GM19025 (cell line): Measurements from ENCODE around the gene ESR1.
"Not testable (repeated sequence)": the region's sequence is repeated elsewhere in the genome, so short reads cannot be mapped to it uniquely, and the experiment has no call there.

Experiments used
- ATAC-seq: cut with Tn5 transposase; IDR thresholded peaks from one replicate; pipeline ENCODE4 v1.9.1; 2021; ENCODE audit warnings: mild to moderate bottlenecking, low read depth, moderate library complexity; ENCODE audit not compliant: unreplicated experiment

ESR1 gene

DNA sequence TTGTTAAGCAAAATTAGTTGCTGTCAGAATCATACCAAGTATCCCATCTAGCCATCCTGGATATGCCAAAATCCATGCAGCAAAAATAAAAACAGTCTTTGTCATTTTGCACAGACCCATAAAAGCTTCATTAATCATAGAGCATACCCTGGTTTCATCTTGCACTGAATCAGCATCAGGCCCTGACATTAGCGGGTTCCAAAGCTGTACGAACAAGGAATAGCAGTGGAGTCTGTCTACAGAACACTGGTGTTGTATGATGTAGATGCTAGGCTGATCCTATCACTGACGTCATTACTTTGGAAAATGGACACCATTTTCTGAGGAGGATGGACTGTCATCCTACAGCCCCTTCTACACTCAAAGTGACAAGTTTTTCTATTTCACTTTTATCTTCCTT lies 315.6 kb downstream of the ESR1 start:
- ATAC-seq: no peak

DNA sequence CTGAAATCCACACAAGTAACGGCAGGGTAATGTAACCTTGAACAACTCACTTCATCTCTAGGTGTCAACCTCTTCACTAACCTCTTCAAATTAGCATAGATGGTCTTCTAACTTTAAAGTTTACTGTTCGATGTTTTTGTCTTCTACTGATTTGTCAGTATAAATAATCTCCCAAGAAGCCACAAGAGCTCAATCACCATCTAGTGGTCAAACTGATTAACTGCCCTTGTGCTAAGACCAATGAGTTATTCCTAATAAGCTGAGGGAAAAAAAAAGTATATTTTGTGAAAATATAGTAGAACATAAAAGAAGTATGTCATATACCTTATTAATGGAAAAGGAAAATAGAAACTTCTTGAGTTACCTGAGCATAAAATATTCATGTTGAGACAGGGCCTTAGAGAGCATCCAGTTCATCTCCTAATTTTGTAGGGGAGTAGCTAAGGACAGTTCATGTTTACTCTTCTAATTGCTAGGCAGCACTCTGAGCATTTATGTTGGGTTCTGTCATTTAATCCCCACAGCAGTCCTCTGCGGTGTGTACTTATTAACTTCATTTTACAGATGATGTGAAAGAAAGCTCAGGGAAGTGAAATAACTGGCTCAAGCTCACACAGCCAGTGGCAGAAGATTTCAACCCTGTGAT lies 317.1 kb downstream of the ESR1 start:
- ATAC-seq: peak; percentile 58

DNA sequence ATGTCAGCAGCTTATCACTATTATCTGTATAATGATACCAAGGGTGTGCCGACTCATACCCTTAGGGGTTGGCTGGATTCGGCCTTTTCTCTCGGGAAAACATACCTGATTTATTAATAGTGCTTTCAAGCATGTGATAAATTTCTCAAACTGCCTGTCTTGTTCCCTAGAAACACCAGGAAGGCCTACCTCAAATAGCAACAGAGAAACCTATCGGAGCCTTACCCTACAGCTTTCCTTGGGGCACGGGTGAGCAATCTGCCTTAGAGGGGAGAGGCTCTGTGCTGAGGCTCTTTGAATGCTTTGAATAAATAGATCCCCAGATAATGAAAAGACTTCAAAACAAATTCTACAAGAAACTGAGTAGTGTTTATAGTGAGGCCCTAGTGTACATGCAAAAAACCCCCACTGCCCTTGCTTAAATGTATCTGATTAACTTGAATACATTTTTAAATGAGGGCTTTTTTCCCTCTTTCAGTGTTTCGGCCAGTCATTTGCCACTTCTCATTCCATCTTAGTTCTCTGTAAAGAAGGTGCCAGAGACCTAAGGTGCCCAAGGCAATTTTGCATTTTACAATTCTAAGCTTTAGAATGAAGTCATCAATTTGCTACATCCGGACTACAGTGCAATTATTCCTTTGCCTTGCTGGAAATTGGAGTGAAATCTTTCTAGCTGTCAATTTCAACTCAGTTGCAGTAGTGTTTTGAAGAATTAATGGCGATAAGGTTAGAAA lies 320.1 kb downstream of the ESR1 start:
- no peak for ATAC-seq

DNA sequence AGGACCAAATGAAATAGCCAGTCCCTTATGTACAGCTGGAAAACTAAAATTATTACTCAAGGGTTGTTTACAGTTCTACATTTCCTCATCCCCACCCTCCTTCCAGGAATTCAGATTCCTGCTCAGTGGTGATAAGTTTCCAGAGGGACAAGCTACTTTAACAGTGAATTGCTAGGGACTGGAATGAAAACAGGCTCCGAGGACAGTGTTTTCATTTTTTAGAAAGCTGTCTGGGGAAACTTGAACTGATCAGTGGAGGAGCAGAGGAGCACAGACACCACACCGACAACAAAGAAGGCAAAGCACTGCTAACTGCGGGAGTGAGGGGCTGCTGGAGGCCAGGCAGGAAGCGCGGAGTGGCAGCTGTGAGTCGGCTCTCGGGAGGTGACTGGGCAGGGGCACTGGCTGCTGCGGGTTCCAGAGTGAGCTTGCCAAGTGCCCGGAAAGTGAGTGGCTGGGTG lies 322.2 kb downstream of the ESR1 start:
- no peak for ATAC-seq

DNA sequence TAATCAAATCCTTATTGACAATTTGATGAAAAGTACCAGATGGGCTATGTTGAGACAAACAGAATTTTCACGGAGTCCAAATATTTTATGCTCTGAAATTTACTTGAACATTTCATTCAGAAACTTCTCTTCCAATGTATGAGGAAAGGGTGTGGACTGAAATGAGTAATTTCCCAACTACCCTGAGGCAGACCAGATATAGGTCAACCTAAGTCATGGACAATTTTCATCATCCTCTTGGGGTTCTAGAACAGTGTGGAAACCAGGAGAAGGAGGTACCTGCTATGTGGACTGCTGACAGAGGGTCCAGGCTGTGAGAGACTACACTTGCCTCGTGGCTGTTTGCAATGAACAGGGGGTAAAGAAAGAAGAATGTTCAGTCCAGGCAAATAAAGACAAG lies 323.0 kb downstream of the ESR1 start:
- no peak for ATAC-seq

DNA sequence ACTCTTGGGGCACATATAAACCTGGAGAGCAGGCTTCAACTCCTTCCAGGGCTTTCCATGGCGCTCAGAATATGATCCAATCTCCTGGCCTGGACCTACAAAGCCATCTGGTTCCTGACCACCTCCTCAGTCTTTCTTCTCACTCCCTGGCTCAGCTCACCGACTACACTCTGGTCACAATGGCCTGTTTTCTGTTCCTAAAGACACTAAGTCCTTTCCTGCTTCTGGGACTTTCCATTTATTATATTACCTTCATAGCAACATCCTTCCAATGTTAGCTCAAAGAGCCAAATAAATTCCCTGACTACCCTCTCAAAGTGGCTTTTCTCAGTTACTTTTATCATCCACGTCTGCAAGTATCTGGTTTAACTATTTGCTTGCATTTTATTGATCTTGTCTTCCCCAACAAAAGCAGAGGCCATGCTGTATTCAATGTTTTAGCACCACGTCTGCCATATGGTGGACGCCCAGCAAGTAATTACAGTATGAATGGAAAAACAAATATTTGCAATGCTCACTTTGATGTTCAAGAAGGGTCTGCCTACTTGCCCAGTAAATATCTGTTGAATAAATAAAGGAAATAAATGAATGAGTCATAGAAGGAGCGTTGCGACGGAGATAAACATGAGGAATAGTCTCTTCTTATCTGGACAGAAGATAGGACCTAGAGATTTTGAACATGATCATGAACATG lies 328.4 kb downstream of the ESR1 start:
- ATAC-seq: no peak

DNA sequence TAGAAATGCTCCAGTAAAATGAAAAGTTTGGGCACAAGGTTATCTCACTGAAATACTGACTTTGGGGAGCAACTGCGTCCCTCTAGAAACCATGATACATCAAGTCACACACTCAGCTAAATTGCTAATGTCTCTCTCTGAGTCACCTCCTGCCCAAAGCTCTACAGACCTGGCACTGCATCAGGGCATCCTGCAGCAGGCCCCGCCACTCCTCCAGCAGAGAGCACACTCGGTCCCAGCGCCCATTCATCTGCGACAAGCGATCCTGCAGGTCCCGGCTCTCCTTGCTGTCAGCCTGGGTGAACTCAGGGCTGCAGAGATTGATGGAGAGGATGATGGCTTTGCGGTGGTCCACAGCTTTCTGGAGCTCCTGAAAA lies 329.0 kb downstream of the ESR1 start:
- no peak for ATAC-seq

DNA sequence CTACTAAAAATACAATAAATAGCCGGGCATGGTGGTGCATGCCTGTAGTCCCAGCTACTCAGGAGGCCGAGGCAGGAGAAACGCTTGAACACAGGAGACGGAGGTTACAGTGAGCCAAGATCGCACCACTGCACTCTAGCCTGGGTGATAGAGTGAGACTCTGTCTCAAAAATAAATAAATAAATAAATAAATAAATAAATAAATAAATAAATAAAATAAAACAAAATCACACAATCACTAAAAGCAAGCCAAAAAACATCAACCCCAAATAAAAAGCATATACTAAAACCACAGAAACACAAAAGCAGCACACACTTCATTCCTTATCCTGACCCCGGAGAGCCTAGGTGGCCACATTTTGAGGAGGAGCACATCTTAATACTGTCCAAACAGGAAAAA lies 330.9 kb downstream of the ESR1 start:
- not testable (repeated sequence) for ATAC-seq

DNA sequence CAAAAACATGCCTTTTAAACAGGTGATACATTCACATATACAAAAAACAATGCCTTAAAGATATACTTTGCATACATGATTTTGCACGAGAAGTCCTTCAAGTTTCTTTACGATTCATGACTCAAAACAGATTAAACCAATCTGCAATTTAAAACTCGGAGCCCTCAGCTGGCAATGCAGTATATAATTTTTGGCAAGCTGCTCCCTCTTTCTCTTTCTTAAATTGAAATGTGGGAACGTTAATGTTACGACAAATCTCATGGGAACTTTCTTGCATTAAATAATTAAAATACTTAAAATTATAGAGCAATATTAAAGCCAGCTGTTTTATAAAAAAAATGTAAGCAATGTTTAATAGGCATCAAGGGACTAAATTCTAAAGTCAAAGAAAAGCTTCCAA lies 334.6 kb downstream of the ESR1 start:
- ATAC-seq: no peak

DNA sequence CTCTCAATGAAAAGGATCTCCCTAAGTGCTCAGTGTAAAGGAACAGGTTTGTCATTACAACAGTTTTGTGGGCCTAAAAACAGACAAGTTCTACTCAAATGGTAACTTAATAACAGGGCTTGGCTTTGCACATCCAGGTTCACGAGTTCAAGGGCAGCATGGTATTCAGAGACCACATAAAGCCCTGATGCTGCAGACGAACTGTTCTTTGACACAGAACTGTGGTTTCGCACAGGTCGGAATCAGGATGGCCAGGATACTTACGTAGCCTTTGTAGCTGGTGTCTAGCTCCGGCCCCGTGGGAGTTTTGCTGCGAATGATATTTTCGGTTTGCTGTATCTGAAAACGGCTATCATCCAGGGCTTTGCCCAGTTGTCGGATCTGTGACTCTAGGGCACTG lies 335.9 kb downstream of the ESR1 start:
- ATAC-seq: no peak

DNA sequence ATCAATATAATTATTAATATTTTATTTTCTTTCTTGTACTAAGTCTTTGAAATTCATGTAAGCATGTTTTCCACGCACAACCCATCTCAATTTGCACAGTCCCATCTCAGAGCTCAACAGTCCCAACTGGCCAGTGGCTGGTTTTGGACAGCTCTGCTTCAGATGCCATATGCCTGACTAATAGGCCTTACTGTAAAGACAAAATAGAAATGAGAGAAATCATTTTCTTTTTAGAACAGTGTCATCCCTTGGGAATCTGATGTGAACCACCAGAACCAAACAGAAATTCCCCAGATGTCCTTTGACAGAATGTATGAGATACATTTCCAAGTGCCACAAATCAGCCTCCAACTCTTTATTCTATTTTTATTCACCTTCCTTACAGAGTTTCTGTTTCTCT lies 338.9 kb downstream of the ESR1 start:
- no peak for ATAC-seq

DNA sequence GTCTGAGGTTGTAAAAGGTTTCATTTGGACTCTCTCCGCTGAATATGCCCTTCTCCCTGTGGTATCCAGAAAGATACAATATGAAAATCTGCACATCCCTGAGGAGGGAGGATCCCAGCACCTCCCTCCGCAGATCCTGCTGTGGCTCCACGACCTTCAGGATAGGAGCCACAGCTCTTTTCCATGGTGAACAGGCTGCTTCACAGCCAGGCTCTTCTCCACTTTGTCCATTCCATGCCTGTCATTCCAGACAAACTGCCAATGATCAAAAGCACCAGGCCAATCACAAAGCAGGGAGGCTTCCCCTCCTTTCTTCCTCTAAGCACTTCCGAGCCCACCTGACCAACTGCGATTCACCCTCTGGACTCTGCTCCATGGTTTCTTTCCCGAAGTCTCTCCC lies 339.8 kb downstream of the ESR1 start:
- ATAC-seq: no peak

DNA sequence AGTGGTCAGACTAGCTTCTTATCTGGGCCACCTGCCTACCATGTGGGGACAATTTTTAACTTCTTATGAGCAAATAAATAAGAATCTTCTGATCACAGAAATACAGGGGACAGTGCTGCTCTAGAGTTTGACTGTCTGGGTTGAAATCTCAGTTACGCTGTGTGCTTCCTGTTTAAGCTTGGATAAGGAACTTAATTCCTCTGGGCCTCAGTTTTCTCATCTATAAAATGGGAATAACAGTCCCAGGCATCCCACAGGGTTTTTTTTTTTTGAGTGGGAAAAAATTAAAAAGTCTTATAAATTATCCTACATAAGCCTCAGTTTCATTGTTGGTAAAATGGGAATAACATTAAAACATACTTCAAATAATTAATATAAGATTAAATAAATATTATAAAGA lies 340.9 kb downstream of the ESR1 start:
- ATAC-seq: no peak

DNA sequence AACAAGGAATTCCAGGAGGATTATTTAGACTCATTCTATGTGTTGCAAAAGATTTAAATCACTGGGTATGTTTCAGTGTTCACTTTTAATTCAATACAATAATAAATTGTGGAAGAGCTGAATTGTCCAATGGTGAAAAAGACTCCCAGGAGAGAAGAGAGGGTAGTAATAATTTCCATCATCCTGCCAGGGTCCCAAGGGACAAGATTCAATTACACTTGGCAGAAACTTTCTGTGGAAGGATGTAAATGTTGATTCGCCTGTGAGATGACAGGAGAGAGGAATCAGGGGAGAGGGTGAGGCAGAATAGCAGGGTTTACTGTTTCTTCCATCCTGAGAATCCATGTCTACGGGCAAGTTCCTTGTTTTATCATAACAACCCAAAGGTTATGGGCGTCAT lies 342.7 kb downstream of the ESR1 start:
- no peak for ATAC-seq

DNA sequence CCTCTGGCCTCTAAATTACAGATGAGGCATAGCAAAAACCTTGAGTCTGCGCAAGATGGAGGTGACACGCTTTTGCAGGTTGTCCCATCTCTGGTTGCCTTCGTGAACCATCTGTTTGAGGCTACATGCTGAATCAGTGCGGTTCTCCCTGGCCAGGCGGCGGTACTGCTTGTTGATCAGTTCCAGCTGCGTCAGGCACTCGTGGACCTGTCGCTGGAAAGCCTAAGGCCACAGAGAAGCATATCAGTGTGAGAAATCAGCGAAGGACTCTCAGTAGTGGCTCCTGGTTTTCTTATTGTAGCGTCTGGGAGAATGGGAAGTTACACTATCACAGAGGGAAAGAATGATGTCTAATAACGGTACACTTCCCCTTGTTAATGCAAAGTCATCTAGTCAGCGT lies 344.4 kb downstream of the ESR1 start:
- no peak for ATAC-seq

DNA sequence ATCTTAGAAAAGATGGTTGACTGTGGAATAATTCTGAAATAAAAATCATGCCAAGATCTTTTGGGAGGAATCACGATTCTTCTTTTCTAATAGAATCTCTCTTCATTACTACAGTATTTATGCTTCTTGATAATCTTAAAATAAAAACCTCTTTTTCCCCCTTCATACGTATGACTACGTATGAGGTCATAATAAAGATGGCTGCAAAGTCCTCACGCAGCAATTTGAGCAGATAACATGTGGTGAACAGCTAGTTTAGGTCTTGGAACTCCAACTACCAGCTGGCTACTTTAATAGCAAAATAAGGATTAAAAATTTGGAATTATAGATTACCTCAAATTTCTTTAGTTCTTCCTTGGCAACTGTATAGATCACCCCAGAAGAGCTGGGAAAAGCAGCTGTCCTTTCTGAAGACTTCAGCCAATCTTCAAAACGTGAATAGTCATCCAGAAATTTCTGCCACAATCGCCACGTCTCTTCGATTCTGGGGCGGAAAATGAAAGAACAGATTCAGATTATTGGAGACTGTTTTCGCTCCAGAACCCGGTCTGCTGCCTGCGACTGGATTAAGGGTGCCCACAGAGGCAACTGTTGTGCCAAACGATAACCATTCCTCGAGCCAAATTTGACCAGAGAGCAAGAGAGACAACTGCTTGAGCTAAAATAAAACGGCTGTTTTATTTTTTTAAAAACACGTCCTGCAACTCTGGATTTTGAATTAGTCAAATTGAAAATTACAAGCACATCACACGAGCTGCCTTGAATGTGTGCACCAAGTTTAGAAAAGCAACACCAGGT lies 347.3 kb downstream of the ESR1 start:
- no peak for ATAC-seq

DNA sequence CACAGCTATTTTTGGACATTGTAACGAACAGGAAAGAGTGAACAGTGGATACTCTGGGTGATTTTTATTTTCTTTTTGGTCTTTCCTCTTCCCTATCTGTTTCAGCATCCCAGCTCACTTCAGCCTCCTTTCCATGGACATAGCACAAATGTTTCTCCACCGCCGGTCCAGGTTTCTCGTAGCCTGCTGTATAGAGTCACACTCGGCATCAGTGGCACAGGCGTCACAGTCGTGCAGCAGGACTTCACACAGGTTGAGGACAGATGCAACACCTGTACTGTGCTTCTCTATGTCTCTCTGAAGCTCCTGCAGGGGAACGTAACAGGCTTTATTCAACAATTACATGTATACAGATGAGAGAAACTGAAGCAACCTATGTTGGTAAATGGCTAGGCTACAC lies 348.3 kb downstream of the ESR1 start:
- ATAC-seq: no peak

DNA sequence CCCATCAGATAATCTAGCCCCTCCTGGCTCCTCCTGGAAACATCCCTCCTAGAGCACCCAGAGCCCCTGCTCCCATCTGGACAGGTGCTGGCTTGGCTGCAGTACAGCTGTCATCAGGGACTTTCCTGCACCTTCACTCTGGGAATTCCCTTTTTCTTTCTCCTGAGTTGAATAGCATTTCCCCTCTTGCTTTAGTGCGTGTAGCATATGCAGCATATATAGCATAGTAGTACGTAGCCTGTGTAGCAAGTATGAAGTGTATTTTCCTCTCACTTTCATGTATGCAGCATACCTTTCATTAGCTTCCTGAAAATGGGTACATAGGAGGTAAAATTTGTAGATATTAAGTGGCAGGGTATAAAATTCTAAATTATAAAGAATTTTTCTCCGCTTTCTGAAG lies 352.9 kb downstream of the ESR1 start:
- peak; percentile 100 for ATAC-seq

DNA sequence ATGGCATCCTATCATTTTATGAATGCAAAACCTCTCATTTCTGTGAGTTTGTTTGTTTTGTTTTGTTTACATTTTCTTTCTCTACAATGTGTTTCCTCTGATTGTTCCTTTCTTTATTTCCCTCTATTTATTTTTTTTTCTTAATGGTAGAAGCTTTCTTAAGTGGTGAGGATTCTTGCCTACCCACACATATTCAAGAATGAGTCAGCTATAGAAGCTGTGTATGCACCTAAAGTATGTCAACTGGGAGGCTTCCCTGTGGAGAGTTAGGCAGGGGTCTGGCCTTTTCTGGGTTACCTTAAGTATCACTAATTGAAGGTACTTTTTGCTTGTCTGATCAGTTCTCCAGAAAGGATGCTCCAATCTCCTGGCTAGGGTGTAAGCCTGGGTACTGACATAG lies 354.0 kb downstream of the ESR1 start:
- ATAC-seq: no peak

DNA sequence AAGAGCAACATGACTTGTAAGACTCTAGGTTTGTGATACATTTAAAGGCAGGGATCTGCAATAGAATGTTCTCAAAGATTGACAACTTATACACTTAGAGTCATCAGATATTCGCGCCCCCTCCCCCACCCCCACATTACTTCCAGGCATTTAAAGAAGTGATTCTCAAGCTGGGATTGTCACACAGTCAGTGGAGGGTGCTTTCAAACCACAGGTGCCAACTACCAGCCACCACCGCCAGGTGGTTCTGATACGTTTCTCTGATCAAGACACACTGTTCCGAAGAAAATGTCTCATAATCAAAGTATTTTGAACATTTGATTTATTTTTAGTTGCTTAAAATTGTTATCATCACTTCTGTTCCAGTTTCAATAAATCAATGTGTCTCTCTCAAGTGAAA lies 357.5 kb downstream of the ESR1 start:
- ATAC-seq: no peak

DNA sequence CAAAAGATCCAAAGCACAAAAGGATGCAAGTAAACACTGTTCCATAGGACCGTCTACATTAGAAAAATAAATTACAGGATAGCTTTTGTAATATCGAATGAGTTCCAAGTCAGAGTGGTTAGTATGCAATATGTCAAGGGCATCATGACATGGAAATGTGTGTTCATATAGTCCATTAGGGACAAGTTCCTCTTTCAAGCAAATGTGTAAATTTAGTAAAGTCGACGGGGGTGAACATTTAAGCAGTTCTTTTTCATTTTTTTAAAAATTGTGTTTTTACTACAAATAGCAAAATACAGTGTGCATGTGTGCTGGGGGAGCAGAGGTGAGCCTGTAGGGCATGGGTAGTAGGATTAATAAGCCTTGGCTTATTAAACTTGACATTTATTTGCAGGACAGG lies 359.0 kb downstream of the ESR1 start:
- ATAC-seq: no peak
